ENCODE results near the gene FAAH.

The FAAH gene

DNA sequence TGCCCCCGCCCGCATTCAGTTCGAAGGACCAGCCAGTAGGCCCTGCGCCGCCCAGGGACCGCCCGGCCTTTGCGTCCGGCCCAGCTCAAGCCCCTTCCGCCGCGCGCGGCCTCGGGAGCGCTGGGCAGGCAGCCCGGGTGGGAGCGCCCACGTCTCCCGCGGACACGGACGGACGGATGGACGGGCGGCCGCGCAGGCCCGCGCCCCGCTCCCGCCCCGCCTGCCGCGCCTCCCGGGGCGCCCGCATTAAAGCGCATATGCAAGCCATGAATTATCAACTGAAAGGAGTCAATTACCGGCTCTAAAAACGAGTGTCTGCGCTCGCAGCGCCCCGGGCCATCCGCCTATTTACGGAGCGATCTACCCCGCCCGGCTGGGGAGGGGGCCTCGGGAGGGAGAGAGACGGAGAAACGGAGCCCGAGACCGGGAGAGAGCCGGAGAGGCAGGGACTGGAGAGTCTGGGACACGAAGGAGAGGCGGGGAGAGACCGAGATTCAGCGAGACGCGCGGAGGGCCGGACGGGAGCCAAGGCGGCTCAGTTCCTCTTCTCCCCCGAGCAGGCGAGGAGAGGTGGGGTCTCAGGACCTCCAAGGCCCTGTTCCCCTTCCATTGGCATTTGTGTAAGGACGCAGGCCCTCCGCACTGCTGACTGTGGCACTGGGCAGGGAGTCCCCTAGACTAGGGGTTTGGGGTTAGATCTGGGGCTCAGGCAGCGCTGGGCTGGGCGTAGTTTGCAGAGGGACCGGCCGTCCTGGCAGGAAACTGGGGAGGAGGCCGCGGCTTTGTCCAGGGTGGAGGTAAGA, 54.2 kb downstream of the FAAH start:
- no peak overlapping the region for H3K4me3 ChIP-seq (ENCODE audit: low read depth, low read length)
- DNase-seq (ENCODE audit: low read depth), result no peak
- TF ChIP-seq, protein P1, sequence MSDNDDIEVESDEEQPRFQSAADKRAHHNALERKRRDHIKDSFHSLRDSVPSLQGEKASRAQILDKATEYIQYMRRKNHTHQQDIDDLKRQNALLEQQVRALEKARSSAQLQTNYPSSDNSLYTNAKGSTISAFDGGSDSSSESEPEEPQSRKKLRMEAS (IDR thresholded peaks at IDR 0.05; ENCODE audit: low read depth, low read length), result no peak
- TF ChIP-seq MYC (IDR thresholded peaks at IDR 0.05; ENCODE audit: low read depth, low read length), result no peak
- TF ChIP-seq, protein P2, sequence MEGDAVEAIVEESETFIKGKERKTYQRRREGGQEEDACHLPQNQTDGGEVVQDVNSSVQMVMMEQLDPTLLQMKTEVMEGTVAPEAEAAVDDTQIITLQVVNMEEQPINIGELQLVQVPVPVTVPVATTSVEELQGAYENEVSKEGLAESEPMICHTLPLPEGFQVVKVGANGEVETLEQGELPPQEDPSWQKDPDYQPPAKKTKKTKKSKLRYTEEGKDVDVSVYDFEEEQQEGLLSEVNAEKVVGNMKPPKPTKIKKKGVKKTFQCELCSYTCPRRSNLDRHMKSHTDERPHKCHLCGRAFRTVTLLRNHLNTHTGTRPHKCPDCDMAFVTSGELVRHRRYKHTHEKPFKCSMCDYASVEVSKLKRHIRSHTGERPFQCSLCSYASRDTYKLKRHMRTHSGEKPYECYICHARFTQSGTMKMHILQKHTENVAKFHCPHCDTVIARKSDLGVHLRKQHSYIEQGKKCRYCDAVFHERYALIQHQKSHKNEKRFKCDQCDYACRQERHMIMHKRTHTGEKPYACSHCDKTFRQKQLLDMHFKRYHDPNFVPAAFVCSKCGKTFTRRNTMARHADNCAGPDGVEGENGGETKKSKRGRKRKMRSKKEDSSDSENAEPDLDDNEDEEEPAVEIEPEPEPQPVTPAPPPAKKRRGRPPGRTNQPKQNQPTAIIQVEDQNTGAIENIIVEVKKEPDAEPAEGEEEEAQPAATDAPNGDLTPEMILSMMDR (IDR thresholded peaks at IDR 0.05; ENCODE audit: low read depth, low read length), result no peak
- TF ChIP-seq POLR2A (IDR thresholded peaks at IDR 0.05; ENCODE audit: extremely low read depth, insufficient read length), result no peak

DNA sequence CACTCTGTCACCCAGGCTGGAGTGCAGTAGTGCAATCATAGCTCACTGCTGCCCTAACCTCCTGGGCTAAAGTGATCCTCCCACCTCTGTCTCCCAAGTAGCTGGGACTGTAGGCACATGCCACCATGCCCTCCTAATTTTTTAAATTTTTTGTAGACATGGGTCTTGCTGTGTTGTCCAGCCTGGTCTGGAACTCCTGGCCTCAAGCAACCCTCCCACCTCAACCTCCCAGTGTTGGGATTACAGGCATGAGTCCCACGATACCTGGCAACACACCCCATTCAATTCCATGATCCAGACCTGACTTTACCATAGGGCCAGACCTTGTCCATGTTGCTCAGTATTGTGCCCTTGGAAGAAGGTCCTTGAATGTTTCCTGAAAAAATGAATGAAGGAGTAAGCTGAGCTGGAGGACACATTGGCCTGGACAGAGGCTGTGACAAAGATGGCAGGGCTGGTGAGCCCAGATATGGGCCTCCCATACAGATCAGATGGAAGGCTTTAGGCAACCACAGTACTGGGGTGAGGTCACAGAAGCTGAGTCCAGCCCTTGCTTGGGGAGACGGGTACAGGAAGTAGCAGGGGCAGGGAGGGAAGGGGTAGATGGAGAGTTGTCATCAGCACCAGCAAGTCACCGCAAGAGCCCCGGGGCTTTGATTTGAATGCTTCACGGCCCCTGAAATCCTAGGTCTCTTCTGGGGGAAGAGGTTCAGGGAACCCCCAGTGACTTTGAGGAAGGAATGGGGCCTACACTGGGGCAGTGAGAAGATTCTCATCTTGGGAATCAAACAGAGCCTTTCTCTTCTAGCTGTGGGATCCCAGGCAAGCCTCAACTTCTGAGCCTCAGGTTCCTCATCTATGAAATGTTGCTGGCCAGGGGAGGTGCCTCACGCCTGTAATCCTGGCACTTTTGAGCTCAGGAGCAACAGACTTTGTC, 55.4 kb downstream of the FAAH start:
- no peak for TF ChIP-seq MYC (IDR thresholded peaks at IDR 0.05; ENCODE audit: low read depth, low read length)
- TF ChIP-seq, protein P1 (IDR thresholded peaks at IDR 0.05; ENCODE audit: low read depth, low read length), result no peak
- TF ChIP-seq POLR2A (IDR thresholded peaks at IDR 0.05; ENCODE audit: extremely low read depth, insufficient read length), result no peak
- TF ChIP-seq, protein P2 (IDR thresholded peaks at IDR 0.05; ENCODE audit: low read depth, low read length), result no peak
- peak; percentile 23 for DNase-seq (ENCODE audit: low read depth)
- no peak overlapping the region for H3K4me3 ChIP-seq (ENCODE audit: low read depth, low read length)

DNA sequence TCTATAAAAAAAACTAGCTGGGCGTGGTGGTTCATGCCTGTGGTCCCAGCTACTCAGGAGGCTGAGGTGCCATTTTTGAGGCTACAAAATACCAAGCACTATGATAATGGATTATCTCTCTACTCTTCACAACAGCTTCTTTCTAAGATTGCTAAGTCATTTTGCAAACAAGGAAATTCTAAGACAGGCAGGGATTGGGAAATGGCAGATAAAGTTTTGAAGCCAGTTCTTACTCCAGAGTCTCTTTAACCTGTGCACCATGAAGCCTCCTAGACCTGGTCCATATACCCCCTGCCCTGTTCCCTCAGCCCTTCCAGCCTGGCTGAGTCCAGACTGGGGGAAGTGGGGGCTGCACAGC, 56.0 kb downstream of the FAAH start:
- DNase-seq (ENCODE audit: low read depth), result no peak
- no peak overlapping the region for H3K4me3 ChIP-seq (ENCODE audit: low read depth, low read length)
- TF ChIP-seq POLR2A (IDR thresholded peaks at IDR 0.05; ENCODE audit: extremely low read depth, insufficient read length), result no peak

DNA sequence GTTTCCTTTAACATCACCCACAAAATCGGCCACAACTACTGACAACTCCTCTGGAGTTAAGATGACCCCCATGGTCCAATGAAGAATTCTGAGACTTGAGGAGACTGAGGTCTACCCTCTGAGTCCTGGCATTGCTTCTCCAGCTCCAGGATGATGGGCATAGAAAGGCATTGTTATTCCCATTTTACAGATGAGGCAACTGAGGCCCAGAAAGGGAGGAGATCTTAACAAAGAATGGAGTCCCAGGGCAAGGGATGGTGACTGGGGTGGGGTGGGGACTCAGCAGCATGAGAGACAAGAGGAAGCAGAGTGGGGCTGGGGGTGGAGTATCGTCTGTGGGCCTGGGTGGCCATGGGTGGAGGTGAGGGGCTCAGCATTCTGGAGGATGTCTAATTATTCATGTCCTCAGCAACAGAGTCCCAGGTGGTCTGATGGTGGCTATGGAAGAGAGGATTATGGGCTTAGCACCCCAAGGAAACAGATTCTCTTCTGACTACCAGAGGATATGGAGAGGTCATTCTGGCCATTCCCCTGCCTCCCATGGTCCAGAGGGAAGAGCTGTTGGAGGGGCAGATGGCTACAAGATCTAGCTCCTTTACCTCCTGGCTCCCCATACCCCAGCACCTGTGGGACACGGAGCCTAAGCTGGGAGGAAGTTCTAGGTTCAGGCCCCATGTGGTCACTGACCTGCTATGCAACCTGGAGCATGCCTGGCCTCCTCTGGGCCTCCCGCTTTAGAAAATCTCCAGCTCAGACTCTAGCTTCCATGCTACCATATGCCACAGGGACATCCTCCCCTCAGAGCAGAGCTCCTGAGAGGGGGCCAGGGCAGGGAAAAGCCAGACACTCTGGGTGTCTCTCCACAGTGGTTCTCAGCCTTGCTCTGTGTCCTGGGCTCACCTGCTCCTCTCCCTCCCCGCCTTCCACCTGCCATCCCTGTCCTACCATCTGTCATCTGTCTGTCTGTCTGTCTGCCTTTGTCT, 58.1 kb downstream of the FAAH start:
- no peak overlapping the region for H3K4me3 ChIP-seq (ENCODE audit: low read depth, low read length)
- no peak for DNase-seq (ENCODE audit: low read depth)
- TF ChIP-seq, protein P2 (IDR thresholded peaks at IDR 0.05; ENCODE audit: low read depth, low read length), result no peak
- TF ChIP-seq, protein P1 (IDR thresholded peaks at IDR 0.05; ENCODE audit: low read depth, low read length), result no peak
- TF ChIP-seq POLR2A (IDR thresholded peaks at IDR 0.05; ENCODE audit: extremely low read depth, insufficient read length) (no peak), MYC (IDR thresholded peaks at IDR 0.05; ENCODE audit: low read depth, low read length) (no peak)

DNA sequence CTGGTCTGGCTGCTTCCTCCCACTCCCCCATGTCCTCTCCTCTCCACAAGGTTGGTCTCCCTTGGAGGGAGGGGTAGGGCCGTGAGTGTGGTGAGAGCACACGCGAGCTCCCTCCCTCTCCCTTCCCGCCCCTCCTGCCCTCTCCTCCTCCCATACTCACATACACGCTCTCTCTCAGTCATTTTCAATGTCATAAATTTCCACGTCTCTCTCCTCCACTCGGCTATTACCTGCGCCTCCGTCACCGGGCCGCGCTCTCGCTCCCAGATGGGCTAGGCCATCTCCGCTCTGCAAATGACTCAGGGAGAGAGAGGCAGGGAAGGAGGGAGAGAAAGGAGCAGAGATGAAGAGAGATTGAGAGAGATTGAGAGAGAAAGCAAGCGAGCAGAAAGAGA, 58.8 kb downstream of the FAAH start:
- H3K4me3 ChIP-seq (ENCODE audit: low read depth, low read length), result no peak overlapping the region
- DNase-seq (ENCODE audit: low read depth), result no peak
- no peak for TF ChIP-seq MYC (IDR thresholded peaks at IDR 0.05; ENCODE audit: low read depth, low read length)
- TF ChIP-seq POLR2A (IDR thresholded peaks at IDR 0.05; ENCODE audit: extremely low read depth, insufficient read length), result no peak
- TF ChIP-seq, protein P2 (IDR thresholded peaks at IDR 0.05; ENCODE audit: low read depth, low read length), result no peak
- TF ChIP-seq, protein P1 (IDR thresholded peaks at IDR 0.05; ENCODE audit: low read depth, low read length), result no peak
